Suprapubic skin (tissue), 4 donors: ENCODE data around the gene ASB8. TPM values are rescaled to one million over a fixed set of nuclear protein-coding genes. Genes with fewer than 3 reads are reported as not detected.

Experiments
- DNase-seq, 2 donors: peaks; one replicate each; pipeline ENCODE4 v3.0.0-alpha.2; 2019; ENCODE audit warnings: low spot score in 2 of 2
- H3K27ac ChIP-seq: fragments of 200-600 bp; sonication (generic); one replicate; pipeline ENCODE4 v1.5.1; 2019
- H3K27me3 ChIP-seq: fragments of 200-600 bp; sonication (generic); one replicate; pipeline ENCODE4 v1.5.1; 2019
- H3K36me3 ChIP-seq: fragments of 200-600 bp; sonication (generic); one replicate; pipeline ENCODE4 v1.5.1; 2019
- H3K4me1 ChIP-seq: fragments of 200-600 bp; sonication (generic); one replicate; pipeline ENCODE4 v1.5.1; 2019
- H3K4me3 ChIP-seq: fragments of 200-600 bp; sonication (generic); one replicate; pipeline ENCODE4 v1.5.1; 2019; ENCODE audit warnings: mild to moderate bottlenecking
- H3K9me3 ChIP-seq: fragments of 200-600 bp; sonication (generic); one replicate; pipeline ENCODE4 v1.5.1; 2019
- CTCF ChIP-seq, 2 donors: fragments of 200-600 bp in 1 of 2; fragments of 450-650 bp in 1 of 2; sonication (generic) in 1 of 2; IDR thresholded peaks; one replicate each; pipeline ENCODE4 v1.5.1; 2016 to 2019; ENCODE audit warnings: antibody characterized with exemption in 2 of 2, mild to moderate bottlenecking in 1 of 2, moderate library complexity in 1 of 2
- EP300 ChIP-seq: sonication (generic); formaldehyde crosslinking; IDR thresholded peaks from one replicate; pipeline ENCODE4 v1.6.1; 2017; ENCODE audit warnings: antibody characterized with exemption
- POLR2A ChIP-seq, 2 donors: fragments of 450-650 bp; IDR thresholded peaks; one replicate each; pipeline ENCODE4 v1.6.1; 2017; ENCODE audit warnings: antibody characterized with exemption in 2 of 2, mild to moderate bottlenecking in 2 of 2, moderate library complexity in 2 of 2
- POLR2AphosphoS5 ChIP-seq, 3 donors: sonication (generic); formaldehyde crosslinking; IDR thresholded peaks; one replicate each; pipeline ENCODE4 v1.6.1; 2017; ENCODE audit warnings: antibody characterized with exemption in 3 of 3
- WGBS: methylation state at CpG from one replicate; pipeline ENCODE4 v1.1.5; 2018; 5-methylcytosine and 5-hydroxymethylcytosine counted together
- total RNA-seq, 4 donors: library from RNA; depleted of rRNA; stranded (reverse); fragments of >200 nt; gene quantifications; one replicate each; pipeline ENCODE4 v1.1.0, GENCODE V29; 2016

The ASB8 gene
- total RNA-seq, 4 donors from 2014 or later, result 19.8 to 49.4 (median 23.6) TPM

DNA sequence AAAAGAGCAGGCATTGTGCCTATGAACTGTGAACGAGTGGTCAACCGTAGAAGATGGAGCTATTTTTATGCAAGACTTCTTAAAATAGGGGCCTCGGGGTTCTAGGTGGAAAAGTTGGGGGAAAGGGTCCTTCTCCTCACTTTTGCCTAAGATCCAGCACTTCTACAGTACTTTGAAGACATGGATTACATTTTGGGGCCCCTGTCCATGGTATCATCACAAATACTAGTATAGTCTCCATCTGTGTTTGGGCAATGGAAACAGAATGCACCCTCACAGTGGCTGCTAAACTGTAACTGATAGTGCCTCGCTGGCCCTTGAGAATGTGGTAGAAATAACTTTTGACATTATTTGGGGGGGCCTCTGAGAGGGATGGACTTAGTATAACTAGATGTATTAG lies 20.7 kb upstream of the ASB8 start:
- TF ChIP-seq POLR2AphosphoS5 (IDR thresholded peaks at IDR 0.05), result no peak
- TF ChIP-seq CTCF (IDR thresholded peaks at IDR 0.05), result no peak
- no peak for TF ChIP-seq POLR2A (IDR thresholded peaks at IDR 0.05)
- no peak for TF ChIP-seq EP300
- Histone ChIP-seq H3K4me1 (peaks cover 12% of the 10 kb centered on the region), H3K36me3 (no peaks in the 10 kb centered on the region), H3K27ac (no peak overlapping the region), H3K9me3 (no peaks in the 10 kb centered on the region), H3K27me3 (peaks cover 30% of the 10 kb centered on the region), H3K4me3 (no peak overlapping the region)
- DNase-seq, result no peak
- WGBS, result 87% methylated on average over 4 of the region's 4 CpGs

DNA sequence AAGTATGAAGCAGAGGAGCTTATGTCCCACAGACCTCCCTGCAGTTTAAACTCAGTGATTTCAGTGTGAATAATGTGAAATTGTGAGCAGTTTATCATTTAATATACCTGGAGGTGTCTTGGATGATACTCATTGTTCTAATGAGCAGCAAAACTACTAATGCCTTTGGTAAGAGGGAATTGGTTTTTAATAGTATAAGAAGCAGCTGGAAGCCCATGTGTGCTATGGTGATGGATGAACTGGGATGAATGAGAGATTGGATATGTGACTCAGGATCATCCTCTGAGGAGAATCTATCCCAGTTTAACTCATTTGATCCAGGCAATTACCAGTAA lies 19.1 kb upstream of the ASB8 start:
- no peaks in the 10 kb centered on the region for H3K36me3 ChIP-seq
- H3K27ac ChIP-seq, result no peak overlapping the region
- TF ChIP-seq POLR2A (IDR thresholded peaks at IDR 0.05) (no peak), EP300 (no peak), CTCF (IDR thresholded peaks at IDR 0.05) (no peak), POLR2AphosphoS5 (IDR thresholded peaks at IDR 0.05) (no peak)
- H3K4me3 ChIP-seq, result no peak overlapping the region
- H3K4me1 ChIP-seq, result peaks cover 4% of the 10 kb centered on the region
- no peaks in the 10 kb centered on the region for H3K9me3 ChIP-seq
- no peak for DNase-seq
- H3K27me3 ChIP-seq, result peaks cover 16% of the 10 kb centered on the region

- TF ChIP-seq EP300, result no peak
- TF ChIP-seq POLR2AphosphoS5 (IDR thresholded peaks at IDR 0.05), result no peak
- TF ChIP-seq CTCF (IDR thresholded peaks at IDR 0.05), result no peak
- Histone ChIP-seq H3K9me3 (no peaks in the 10 kb centered on the region), H3K36me3 (no peaks in the 10 kb centered on the region), H3K4me1 (peaks cover 4% of the 10 kb centered on the region), H3K27ac (no peak overlapping the region), H3K27me3 (peaks cover 12% of the 10 kb centered on the region), H3K4me3 (no peak overlapping the region)
- WGBS, result 56% methylated on average over 3 of the region's 3 CpGs
- DNase-seq, result no peak
Measured at GRCh38 chr12:48175613-48176416, 18.5 kb upstream of the ASB8 start.

- 93% methylated on average over 19 of the region's 19 CpGs for WGBS
- no peak for TF ChIP-seq POLR2A (IDR thresholded peaks at IDR 0.05)
- TF ChIP-seq CTCF (IDR thresholded peaks at IDR 0.05), result no peak
- no peak for TF ChIP-seq EP300
- no peak for TF ChIP-seq POLR2AphosphoS5 (IDR thresholded peaks at IDR 0.05)
- Histone ChIP-seq H3K9me3 (no peaks in the 10 kb centered on the region), H3K27ac (no peak overlapping the region), H3K36me3 (no peaks in the 10 kb centered on the region), H3K4me3 (no peak overlapping the region), H3K4me1 (no peaks in the 10 kb centered on the region), H3K27me3 (peaks cover 8% of the 10 kb centered on the region)
- DNase-seq, result no peak
Measured at GRCh38 chr12:48169011-48169410, 11.7 kb upstream of the ASB8 start.

DNA sequence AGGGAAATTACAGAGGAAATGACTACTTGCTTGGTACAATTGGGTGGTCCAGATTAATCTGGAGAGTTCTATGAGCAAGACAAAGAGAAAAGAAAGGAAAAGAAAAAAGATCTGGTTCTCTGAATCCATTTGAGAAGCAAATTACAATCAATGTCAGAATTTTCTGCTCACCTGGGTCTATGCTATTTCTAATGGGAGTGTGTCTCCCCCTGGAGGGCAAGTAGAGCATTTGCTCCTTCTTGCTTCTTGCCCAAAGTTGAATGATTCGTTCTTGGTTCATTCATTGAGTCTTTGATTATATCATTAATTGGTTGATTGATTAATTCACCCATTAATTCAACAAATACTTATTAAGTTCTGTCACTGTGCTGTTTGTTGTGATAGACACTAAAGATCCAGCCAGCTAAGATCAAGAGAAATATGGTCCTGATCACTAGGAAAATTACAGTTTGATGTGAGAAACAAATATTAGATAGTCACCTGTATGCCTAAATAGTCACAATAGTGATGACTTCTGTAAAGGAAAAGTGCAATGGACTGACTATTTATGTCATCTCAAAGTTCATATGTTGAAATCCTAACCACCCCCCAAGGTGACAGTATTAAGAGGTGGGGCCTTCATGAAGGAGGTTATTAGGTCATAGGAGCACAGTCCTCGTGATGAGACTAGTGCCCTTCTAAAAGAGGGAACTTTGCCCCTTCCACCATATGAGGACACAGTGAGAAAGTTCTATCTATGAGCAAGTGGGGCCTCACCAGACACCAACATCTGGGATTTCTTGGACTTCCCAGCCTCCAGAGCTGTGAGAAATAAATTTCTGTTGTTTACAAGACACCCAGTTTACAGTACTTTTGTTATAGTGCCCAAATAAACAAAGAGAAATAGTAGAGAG lies 8.0 kb upstream of the ASB8 start:
- Histone ChIP-seq H3K4me3 (no peak overlapping the region), H3K36me3 (no peaks in the 10 kb centered on the region), H3K4me1 (no peaks in the 10 kb centered on the region), H3K27ac (no peak overlapping the region), H3K9me3 (no peaks in the 10 kb centered on the region), H3K27me3 (peaks cover 8% of the 10 kb centered on the region)
- TF ChIP-seq EP300 (no peak), CTCF (IDR thresholded peaks at IDR 0.05) (peak; percentile 71 to 87)
- no peak for DNase-seq
- 22% methylated on average over 2 of the region's 2 CpGs for WGBS
